GM20000 (cell line): Measurements from ENCODE around the gene SIRPA.

ENCODE experiments used
- DNase-seq: peaks from one replicate; pipeline ENCODE4 v3.0.0; 2012; ENCODE audit warnings: low spot score
- TF ChIP-seq, protein P1 (sequence below): IDR thresholded peaks from 2 replicates; pipeline ENCODE4 v1.5.1; 2012; ENCODE audit warnings: mild to moderate bottlenecking, control low read depth; ENCODE audit errors: extremely low read depth, missing control alignments

The SIRPA gene

DNA sequence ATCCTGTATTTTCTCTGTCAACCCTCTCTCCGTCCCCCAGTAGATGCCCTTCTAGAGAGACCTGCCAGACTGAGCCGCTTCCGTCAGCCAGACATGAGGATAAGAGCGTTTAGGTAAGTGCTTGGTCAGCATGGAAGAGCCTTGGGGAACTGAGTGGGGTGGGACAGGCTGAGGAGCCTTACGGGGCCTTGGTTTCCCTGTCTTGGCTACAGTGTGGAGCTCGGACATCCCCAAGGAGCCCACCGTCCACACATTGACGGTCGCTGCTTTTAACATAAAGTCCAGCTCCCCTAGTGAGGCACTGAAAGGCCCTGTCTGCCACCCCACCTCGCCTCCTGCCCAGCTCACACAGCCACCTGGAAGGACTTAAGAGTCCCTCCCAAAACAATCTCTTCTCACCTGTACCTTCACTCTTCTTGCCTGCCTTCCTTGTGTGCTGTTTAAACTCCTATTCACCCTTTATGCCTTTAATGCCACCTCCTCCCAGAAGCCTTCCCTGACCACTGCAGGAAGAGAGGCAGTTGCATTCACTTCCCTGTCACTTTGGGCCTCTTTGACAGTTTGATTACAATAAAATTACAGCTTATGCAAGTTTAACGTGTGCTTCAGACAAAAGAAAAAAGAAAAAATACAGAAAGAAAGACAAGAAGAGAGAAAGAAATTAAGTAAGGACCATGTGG lies 56.4 kb downstream of the SIRPA start:
- TF ChIP-seq, protein P1, sequence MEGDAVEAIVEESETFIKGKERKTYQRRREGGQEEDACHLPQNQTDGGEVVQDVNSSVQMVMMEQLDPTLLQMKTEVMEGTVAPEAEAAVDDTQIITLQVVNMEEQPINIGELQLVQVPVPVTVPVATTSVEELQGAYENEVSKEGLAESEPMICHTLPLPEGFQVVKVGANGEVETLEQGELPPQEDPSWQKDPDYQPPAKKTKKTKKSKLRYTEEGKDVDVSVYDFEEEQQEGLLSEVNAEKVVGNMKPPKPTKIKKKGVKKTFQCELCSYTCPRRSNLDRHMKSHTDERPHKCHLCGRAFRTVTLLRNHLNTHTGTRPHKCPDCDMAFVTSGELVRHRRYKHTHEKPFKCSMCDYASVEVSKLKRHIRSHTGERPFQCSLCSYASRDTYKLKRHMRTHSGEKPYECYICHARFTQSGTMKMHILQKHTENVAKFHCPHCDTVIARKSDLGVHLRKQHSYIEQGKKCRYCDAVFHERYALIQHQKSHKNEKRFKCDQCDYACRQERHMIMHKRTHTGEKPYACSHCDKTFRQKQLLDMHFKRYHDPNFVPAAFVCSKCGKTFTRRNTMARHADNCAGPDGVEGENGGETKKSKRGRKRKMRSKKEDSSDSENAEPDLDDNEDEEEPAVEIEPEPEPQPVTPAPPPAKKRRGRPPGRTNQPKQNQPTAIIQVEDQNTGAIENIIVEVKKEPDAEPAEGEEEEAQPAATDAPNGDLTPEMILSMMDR = no peak

DNA sequence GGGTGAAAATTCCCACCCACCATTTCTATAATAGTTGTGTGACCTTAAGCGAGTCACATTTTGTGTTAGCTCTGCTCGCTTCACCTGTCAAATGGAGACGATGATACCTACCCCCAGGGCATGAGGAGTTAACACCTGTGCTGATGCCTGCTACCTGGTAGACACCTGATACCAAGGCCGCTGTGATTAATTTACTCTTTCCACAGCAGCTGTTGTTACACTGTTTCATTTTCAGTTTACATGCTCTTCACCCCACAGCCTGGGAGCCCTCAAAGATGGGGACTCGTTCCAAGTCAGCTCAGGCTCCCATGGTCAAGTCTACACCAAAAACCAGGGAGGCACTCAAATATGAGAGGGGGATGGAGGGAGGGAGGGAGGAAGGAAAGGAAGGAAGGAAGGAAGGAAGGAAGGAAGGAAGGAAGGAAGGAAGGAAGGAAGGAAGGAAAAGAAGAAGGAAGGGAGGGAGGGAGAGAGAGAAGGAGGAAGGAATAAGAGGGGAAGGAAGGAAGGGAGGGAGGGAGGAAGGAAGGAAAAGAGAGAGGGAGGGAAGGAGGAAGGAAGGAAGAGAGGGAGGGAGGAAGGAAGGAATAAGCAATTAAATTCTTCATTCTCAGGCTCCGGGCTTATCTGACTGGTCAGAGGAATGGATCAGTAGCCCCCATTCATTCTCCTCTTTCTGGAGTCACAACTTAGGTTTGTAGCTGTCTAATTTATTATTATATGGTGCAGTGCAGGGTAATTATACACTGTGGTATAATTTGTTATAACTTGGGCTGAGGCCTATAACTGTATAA lies 57.7 kb downstream of the SIRPA start:
- TF ChIP-seq, protein P1 = no peak
- peak; percentile 43 for DNase-seq

More for the DNA sequence above, 56.4 kb downstream of the SIRPA start:
- DNase-seq = no peak

DNA sequence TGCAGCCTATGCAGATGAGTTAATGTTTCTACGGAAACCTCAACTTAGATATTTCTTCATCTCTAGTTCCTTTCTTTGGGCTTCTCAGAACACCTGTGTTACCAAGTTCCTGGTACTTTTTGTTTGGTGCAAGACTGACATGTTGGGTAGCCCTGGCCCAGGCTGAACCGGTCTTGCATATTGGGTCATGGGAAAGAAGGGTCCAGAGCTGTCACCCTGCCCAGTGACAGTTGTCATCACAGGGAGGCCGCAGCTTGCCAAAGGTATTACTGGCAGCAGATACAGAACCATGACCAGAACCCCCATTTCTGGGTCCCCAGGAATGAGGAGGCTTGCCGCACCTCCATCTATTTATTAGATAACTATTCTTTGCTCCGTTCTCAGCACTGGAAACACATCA lies 58.4 kb downstream of the SIRPA start:
- DNase-seq = no peak
- TF ChIP-seq, protein P1 = no peak

DNA sequence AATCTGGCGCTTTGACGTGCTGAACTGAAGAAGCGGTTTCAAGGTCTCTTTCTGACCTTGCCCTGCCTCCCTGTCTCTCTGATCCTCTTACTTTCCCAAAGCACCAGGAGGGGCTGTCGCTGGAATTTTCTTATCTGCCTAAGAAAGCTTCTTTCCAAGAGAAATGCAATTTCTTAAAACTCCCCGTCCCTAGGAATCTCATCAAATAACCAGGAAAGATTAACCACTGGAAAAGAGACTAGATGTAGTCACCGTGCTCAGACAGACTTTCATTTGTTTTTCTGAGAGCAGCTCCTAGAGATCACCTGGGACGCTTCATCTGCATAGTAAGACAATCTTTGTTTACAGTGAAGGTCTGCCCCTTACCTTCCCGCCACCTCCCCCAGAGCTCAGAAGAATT lies 60.0 kb downstream of the SIRPA start:
- TF ChIP-seq, protein P1 = no peak
- DNase-seq = no peak

DNA sequence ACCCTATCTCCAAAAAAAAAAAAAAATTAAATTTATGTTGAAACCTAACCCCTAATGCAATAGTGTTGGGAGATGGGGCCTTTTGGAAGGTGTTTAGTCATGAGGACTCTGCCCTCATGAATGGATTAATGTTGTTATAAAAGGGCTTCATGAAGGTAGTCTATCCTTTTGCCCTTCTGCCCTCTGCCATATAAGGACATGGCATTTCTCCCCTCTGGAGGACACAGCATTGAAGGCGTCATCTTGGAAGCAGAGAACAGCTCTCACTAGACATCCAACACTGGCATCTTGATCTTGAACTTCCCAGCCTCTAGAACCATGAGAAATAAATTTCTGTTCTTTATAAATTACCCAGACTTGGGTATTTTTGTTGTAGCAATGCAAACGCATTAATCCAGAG lies 63.2 kb downstream of the SIRPA start:
- TF ChIP-seq, protein P1 = no peak
- no peak for DNase-seq

DNA sequence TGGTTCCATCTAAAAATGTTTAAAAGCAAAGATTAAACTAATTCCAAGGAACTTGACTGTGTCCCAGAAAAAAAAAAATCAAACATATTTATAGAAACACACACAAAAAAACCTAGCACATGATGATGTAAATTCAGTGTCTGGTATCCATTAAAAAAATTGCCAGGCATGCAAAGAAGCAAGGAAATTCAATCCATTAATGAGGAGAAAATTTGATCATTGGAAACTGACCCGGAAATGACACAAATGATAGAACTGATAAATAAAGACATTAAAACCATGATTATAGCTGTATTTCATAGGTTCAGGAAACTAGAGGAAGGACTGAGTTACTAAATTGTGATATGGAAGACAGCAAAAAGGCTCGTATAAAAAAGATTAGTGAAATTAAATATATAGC lies 63.9 kb downstream of the SIRPA start:
- TF ChIP-seq, protein P1 = no peak
- no peak for DNase-seq

DNA sequence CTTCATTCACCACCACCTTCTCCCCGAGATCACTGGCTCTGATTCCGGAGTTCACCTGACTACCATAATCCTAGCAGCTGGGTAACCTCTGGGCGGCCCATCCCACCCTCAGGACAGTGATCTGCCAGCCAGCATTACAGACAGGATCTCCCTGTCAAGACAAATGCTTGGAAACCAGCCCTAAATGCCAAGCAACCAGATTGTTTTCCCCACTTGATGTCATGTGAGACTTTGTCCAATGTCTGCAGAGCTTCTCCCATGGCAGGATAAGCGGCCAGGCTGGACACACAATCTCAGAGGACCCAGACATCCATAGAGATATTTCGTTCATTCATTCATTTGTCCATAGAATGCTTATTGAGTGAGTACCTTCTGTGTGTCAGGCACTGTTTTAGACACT lies 66.2 kb downstream of the SIRPA start:
- TF ChIP-seq, protein P1 = no peak
- DNase-seq = no peak
